Measurements from ENCODE around the gene SMIM41. TPM values are rescaled to one million over a fixed set of nuclear protein-coding genes. Genes with fewer than 3 reads are reported as not detected.

SMIM41 gene
- total RNA-seq, 1 donor from 2014 or later = 0.26 TPM

GRCh38 chr12:52120951-52121823 is 41.7 kb downstream of the SMIM41 start:
- H3K4me3 ChIP-seq (ENCODE audit: low read depth, low read length) = no peak overlapping the region
- no peaks in the 10 kb centered on the region for H3K36me3 ChIP-seq (ENCODE audit: control insufficient read depth, insufficient read depth, low read length)
- peaks cover 4% of the 10 kb centered on the region for H3K27me3 ChIP-seq (ENCODE audit: control insufficient read depth, insufficient read depth, low read length)
- FAIRE-seq (no peak), DNase-seq (ENCODE audit: low read depth) (no peak)
- TF ChIP-seq, protein P1, sequence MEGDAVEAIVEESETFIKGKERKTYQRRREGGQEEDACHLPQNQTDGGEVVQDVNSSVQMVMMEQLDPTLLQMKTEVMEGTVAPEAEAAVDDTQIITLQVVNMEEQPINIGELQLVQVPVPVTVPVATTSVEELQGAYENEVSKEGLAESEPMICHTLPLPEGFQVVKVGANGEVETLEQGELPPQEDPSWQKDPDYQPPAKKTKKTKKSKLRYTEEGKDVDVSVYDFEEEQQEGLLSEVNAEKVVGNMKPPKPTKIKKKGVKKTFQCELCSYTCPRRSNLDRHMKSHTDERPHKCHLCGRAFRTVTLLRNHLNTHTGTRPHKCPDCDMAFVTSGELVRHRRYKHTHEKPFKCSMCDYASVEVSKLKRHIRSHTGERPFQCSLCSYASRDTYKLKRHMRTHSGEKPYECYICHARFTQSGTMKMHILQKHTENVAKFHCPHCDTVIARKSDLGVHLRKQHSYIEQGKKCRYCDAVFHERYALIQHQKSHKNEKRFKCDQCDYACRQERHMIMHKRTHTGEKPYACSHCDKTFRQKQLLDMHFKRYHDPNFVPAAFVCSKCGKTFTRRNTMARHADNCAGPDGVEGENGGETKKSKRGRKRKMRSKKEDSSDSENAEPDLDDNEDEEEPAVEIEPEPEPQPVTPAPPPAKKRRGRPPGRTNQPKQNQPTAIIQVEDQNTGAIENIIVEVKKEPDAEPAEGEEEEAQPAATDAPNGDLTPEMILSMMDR (IDR thresholded peaks at IDR 0.05; ENCODE audit: insufficient read depth, low read length, severe bottlenecking) = no peak

DNA sequence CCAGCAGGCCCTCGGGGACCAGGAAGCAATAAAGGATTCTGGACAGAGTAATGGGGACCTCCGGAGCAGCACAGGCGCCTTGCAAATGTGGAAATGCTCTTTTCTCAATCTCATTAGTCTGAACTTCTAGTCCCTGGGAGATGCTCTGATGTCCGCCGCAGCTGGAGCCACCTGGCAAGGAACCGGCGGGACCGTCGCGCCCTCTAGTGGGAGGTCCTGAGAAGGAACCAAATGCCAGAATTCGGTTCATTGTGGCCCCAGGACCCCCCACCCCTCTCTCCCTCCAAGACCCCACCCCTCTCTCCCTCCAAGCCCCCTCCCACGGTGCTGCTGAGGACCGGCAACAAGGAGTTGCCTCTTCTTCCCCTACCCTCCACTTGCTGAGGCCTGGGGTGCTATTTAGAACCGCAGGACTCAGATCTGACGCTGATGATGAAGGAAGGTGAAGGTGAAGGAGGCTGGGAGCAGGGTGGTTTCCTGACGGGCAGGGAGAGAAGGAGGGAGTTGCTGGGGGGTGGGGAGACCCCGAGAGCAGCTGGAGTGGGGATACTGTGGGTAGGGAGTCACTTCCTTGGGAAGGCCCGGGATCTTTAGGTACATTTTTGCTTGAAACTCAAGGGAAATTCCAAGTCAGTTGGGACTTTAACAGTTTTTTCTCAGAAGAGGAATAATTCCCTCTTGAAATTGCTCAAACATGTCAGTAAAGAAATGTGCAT is 42.5 kb downstream of the SMIM41 start:
- H3K27me3 ChIP-seq (ENCODE audit: control insufficient read depth, insufficient read depth, low read length) = peaks cover 4% of the 10 kb centered on the region
- DNase-seq (ENCODE audit: low read depth) (no peak), FAIRE-seq (no peak)
- no peak overlapping the region for H3K4me3 ChIP-seq (ENCODE audit: low read depth, low read length)
- no peaks in the 10 kb centered on the region for H3K36me3 ChIP-seq (ENCODE audit: control insufficient read depth, insufficient read depth, low read length)
- TF ChIP-seq, protein P1 (IDR thresholded peaks at IDR 0.05; ENCODE audit: insufficient read depth, low read length, severe bottlenecking) = peak; percentile 87

- H3K27me3 ChIP-seq (ENCODE audit: control insufficient read depth, insufficient read depth, low read length) = peaks cover 4% of the 10 kb centered on the region
- TF ChIP-seq, protein P1 (IDR thresholded peaks at IDR 0.05; ENCODE audit: insufficient read depth, low read length, severe bottlenecking) = no peak
- DNase-seq (ENCODE audit: low read depth) (no peak), FAIRE-seq (no peak)
- no peaks in the 10 kb centered on the region for H3K36me3 ChIP-seq (ENCODE audit: control insufficient read depth, insufficient read depth, low read length)
- H3K4me3 ChIP-seq (ENCODE audit: low read depth, low read length) = no peak overlapping the region
These were observed 43.0 kb downstream of the SMIM41 start for GRCh38 chr12:52122540-52122871.

- FAIRE-seq = no peak
- Histone ChIP-seq H3K27me3 (ENCODE audit: control insufficient read depth, insufficient read depth, low read length) (peaks cover 4% of the 10 kb centered on the region), H3K4me3 (ENCODE audit: low read depth, low read length) (no peak overlapping the region), H3K36me3 (ENCODE audit: control insufficient read depth, insufficient read depth, low read length) (no peaks in the 10 kb centered on the region)
- no peak for DNase-seq (ENCODE audit: low read depth)
- TF ChIP-seq, protein P1 (IDR thresholded peaks at IDR 0.05; ENCODE audit: insufficient read depth, low read length, severe bottlenecking) = no peak
These were observed 43.4 kb downstream of the SMIM41 start for GRCh38 chr12:52122904-52123303.

GRCh38 chr12:52123487-52124186 is 44.1 kb downstream of the SMIM41 start:
- FAIRE-seq = no peak
- Histone ChIP-seq H3K36me3 (ENCODE audit: control insufficient read depth, insufficient read depth, low read length) (no peaks in the 10 kb centered on the region), H3K27me3 (ENCODE audit: control insufficient read depth, insufficient read depth, low read length) (peaks cover 4% of the 10 kb centered on the region), H3K4me3 (ENCODE audit: low read depth, low read length) (no peak overlapping the region)
- TF ChIP-seq, protein P1 (IDR thresholded peaks at IDR 0.05; ENCODE audit: insufficient read depth, low read length, severe bottlenecking) = no peak
- DNase-seq (ENCODE audit: low read depth) = no peak
